ENCODE measurements around the gene KLHDC7B. TPM values are rescaled to one million over a fixed set of nuclear protein-coding genes. Genes with fewer than 3 reads are reported as not detected.

KLHDC7B gene
- total RNA-seq, 1 experiment from 2014 or later = 1.8 TPM

GRCh38 chr22:50528682-50529415 is 16.9 kb upstream of the KLHDC7B start:
- DNase-seq (ENCODE audit: low read depth, low spot score) (no peak), ATAC-seq (no peak)
- BruUV-seq (replicated peaks) = no TSS peak
- Histone ChIP-seq H3K27ac (ENCODE audit: low read length) (peak overlapping the region; percentile 78), H3K4me1 (ENCODE audit: control insufficient read depth, insufficient read depth, low read length) (peaks cover 7% of the 10 kb centered on the region), H3K4me3 (ENCODE audit: low read depth in 2 of 2, low read length in 2 of 2) (peak overlapping the region; percentile 56 to 79), H3K9me3 (ENCODE audit: control insufficient read depth, insufficient read depth, low read depth, low read length) (no peaks in the 10 kb centered on the region), H3K27me3 (ENCODE audit: control insufficient read depth, insufficient read depth, low read length) (no peaks in the 10 kb centered on the region), H3K36me3 (ENCODE audit: control insufficient read depth, insufficient read depth, low read length) (no peaks in the 10 kb centered on the region; the same call in 1 of the 2 replicates)
- intact Hi-C loops (cut with micrococcal nuclease; ENCODE audit: unreplicated experiment) = no loop called here
- ChIA-PET CTCF (interaction anchor here (0.6 kb wide), 1 partner anchor 92 kb away, joined by 4 read pairs; no protein-coding TSS in a partner anchor), POLR2A (interaction anchor here (0.5 kb wide), 1 partner anchor 98 kb away, joined by 4 read pairs; no protein-coding TSS in a partner anchor)
- in situ Hi-C loops (cut with HindIII; ENCODE audit: low pct_unique_long_range_greater_than_20kb, low sequenced_read_pairs) = no loop called here
- TF ChIP-seq TCF7L2 (IDR thresholded peaks at IDR 0.05; ENCODE audit: low read depth, low read length) (no peak), REST (IDR thresholded peaks at IDR 0.05; ENCODE audit: insufficient read depth in 1 of 2, low read depth in 2 of 2, low read length in 1 of 2) (0 out of 4 replicates have a peak, but pooled peaks of 1 of the 2 experiments have one; percentile 10)

- Histone ChIP-seq H3K4me3 (ENCODE audit: low read depth in 2 of 2, low read length in 2 of 2) (peak overlapping the region; percentile 56 to 79), H3K27ac (ENCODE audit: low read length) (peak overlapping the region; percentile 78), H3K9me3 (ENCODE audit: control insufficient read depth, insufficient read depth, low read depth, low read length) (no peaks in the 10 kb centered on the region), H3K4me1 (ENCODE audit: control insufficient read depth, insufficient read depth, low read length) (peaks cover 7% of the 10 kb centered on the region), H3K36me3 (ENCODE audit: control insufficient read depth, insufficient read depth, low read length) (no peaks in the 10 kb centered on the region; the same call in 1 of the 2 replicates), H3K27me3 (ENCODE audit: control insufficient read depth, insufficient read depth, low read length) (no peaks in the 10 kb centered on the region)
- no peak for DNase-seq (ENCODE audit: low read depth, low spot score)
- in situ Hi-C loops (cut with HindIII; ENCODE audit: low pct_unique_long_range_greater_than_20kb, low sequenced_read_pairs) = no loop called here
- BruUV-seq (replicated peaks) = no TSS peak
- intact Hi-C loops (cut with micrococcal nuclease; ENCODE audit: unreplicated experiment) = no loop called here
- TF ChIP-seq SIN3A (IDR thresholded peaks at IDR 0.05; ENCODE audit: borderline replicate concordance, insufficient read depth, low read depth, low read length) = no peak
- ChIA-PET POLR2A (interaction anchor here (0.5 kb wide), 1 partner anchor 98 kb away, joined by 4 read pairs; no protein-coding TSS in a partner anchor), CTCF (no interaction called here)
- ATAC-seq = no peak
These were observed 16.2 kb upstream of the KLHDC7B start for GRCh38 chr22:50529416-50529896.

GRCh38 chr22:50529897-50530579 is 15.7 kb upstream of the KLHDC7B start, which contains the start of gene TYMP:
TSS of gene TYMP (minus strand) at chr22:50530012. CDS start at chr22:50529709, 303 bp downstream.
- CTCF ChIA-PET = no interaction called here
- Histone ChIP-seq H3K27ac (ENCODE audit: low read length) (peak within 1 kb of the TSS; percentile 91), H3K36me3 (ENCODE audit: control insufficient read depth, insufficient read depth, low read length) (no peaks in the 10 kb centered on the region; the same call in 1 of the 2 replicates), H3K4me1 (ENCODE audit: control insufficient read depth, insufficient read depth, low read length) (peaks cover 7% of the 10 kb centered on the region), H3K9me3 (ENCODE audit: control insufficient read depth, insufficient read depth, low read depth, low read length) (no peaks in the 10 kb centered on the region), H3K4me3 (ENCODE audit: low read depth in 2 of 2, low read length in 2 of 2) (peak within 1 kb of the TSS; percentile 56 to 79), H3K27me3 (ENCODE audit: control insufficient read depth, insufficient read depth, low read length) (no peaks in the 10 kb centered on the region)
- BruUV-seq (replicated peaks) = no TSS peak
- ATAC-seq (peak; percentile 51), DNase-seq (ENCODE audit: low read depth, low spot score) (no peak)
- POLR2A ChIA-PET = no interaction called here
- intact Hi-C loops (cut with micrococcal nuclease; ENCODE audit: unreplicated experiment) = no loop called here
- TF ChIP-seq REST (IDR thresholded peaks at IDR 0.05; ENCODE audit: insufficient read depth in 1 of 2, low read depth in 2 of 2, low read length in 1 of 2) = peak in 1 of 2 experiments; percentile 52; a peak in 2 of 4 replicates
- peak; percentile 24 for TF ChIP-seq POLR2AphosphoS5 (IDR thresholded peaks at IDR 0.05; ENCODE audit: low read depth, low read length)
- no peak for TF ChIP-seq CTCF (IDR thresholded peaks at IDR 0.05)
- in situ Hi-C loops (cut with HindIII; ENCODE audit: low pct_unique_long_range_greater_than_20kb, low sequenced_read_pairs) = no loop called here

All from Panc1 (cell line).